ENCODE results near the gene CPSF4L. TPM values are rescaled to one million over a fixed set of nuclear protein-coding genes. Genes with fewer than 3 reads are reported as not detected.

The CPSF4L gene
- total and polyA plus RNA-seq, 2 of the 13 experiments (the other 11 are each of a cell fraction or from before 2014, with no cell fraction given), result 0.73 to 1.6 TPM

DNA sequence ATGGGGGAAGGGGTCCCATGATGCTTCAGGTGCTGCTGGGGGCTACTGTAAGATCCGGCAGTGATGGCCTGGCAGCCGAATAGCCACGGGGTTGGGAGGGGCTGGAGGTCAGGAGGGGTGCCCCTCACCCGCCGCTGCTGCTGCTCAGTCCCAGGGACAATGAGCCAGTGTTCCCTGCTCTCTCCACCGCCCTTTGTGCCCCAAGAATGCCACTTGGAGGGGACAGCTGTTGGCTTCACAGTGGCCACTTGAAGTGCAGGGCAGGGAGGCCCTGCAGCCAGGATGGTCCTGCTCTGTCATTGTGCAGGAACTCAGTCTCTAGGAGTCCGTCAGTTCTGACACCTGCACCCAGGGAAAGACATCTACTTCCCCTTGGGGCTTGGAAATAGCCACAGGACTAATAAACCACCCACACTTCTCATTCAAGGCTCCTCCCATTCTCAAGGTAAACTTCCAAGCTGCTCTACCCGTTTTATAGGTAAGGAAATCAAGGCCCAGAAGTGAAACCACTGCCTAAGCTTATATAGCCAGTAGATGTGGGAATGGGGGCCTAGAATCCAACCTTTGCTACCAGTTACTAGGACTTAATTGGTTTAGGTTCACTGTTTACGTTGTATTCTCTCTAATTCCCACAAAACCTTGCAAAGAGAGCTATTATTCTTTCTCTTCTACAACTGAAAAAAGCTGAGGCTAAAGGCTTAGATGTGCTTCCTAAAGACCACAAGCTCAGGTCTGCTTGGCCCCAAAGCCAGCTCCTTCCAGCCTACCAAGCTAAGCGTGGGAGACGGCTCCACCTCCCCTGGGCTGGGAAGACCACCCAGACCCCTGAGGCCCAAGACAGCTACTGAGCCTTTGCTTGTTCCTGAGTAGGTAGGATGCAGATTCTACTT lies 6.2 kb upstream of the CPSF4L start (continued):
- TF ChIP-seq, protein P1, sequence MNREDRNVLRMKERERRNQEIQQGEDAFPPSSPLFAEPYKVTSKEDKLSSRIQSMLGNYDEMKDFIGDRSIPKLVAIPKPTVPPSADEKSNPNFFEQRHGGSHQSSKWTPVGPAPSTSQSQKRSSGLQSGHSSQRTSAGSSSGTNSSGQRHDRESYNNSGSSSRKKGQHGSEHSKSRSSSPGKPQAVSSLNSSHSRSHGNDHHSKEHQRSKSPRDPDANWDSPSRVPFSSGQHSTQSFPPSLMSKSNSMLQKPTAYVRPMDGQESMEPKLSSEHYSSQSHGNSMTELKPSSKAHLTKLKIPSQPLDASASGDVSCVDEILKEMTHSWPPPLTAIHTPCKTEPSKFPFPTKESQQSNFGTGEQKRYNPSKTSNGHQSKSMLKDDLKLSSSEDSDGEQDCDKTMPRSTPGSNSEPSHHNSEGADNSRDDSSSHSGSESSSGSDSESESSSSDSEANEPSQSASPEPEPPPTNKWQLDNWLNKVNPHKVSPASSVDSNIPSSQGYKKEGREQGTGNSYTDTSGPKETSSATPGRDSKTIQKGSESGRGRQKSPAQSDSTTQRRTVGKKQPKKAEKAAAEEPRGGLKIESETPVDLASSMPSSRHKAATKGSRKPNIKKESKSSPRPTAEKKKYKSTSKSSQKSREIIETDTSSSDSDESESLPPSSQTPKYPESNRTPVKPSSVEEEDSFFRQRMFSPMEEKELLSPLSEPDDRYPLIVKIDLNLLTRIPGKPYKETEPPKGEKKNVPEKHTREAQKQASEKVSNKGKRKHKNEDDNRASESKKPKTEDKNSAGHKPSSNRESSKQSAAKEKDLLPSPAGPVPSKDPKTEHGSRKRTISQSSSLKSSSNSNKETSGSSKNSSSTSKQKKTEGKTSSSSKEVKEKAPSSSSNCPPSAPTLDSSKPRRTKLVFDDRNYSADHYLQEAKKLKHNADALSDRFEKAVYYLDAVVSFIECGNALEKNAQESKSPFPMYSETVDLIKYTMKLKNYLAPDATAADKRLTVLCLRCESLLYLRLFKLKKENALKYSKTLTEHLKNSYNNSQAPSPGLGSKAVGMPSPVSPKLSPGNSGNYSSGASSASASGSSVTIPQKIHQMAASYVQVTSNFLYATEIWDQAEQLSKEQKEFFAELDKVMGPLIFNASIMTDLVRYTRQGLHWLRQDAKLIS (CRISPR knock-in tag; IDR thresholded peaks at IDR 0.05), result no peak
- 0 out of 2 replicates have a peak, but pooled peaks have one; percentile 57 for TF ChIP-seq ZNF143 (CRISPR knock-in tag; IDR thresholded peaks at IDR 0.05)
- TF ChIP-seq ZNF615 (CRISPR knock-in tag; IDR thresholded peaks at IDR 0.05; ENCODE audit: borderline replicate concordance), result no peak
- TF ChIP-seq, protein P2, sequence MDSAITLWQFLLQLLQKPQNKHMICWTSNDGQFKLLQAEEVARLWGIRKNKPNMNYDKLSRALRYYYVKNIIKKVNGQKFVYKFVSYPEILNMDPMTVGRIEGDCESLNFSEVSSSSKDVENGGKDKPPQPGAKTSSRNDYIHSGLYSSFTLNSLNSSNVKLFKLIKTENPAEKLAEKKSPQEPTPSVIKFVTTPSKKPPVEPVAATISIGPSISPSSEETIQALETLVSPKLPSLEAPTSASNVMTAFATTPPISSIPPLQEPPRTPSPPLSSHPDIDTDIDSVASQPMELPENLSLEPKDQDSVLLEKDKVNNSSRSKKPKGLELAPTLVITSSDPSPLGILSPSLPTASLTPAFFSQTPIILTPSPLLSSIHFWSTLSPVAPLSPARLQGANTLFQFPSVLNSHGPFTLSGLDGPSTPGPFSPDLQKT (CRISPR knock-in tag; IDR thresholded peaks at IDR 0.05; ENCODE audit: borderline replicate concordance), result no peak
- no peak for TF ChIP-seq ZNF17 (CRISPR knock-in tag; IDR thresholded peaks at IDR 0.05)
- TF ChIP-seq ZNF75D (CRISPR knock-in tag; IDR thresholded peaks at IDR 0.05; ENCODE audit: borderline replicate concordance), result no peak
- TF ChIP-seq ZNF160 (CRISPR knock-in tag; IDR thresholded peaks at IDR 0.05), result no peak
- TF ChIP-seq KLF11 (CRISPR knock-in tag; IDR thresholded peaks at IDR 0.05), result no peak
- TF ChIP-seq MED1 (CRISPR knock-in tag; IDR thresholded peaks at IDR 0.05), result 0 out of 2 replicates have a peak, but pooled peaks have one; percentile 34
- 0 out of 2 replicates have a peak, but pooled peaks have one; percentile 23 for TF ChIP-seq ZNF24 (IDR thresholded peaks at IDR 0.05)
- TF ChIP-seq ZNF772 (CRISPR knock-in tag; IDR thresholded peaks at IDR 0.05), result no peak
- no peak for TF ChIP-seq CBX5 (CRISPR knock-in tag; IDR thresholded peaks at IDR 0.05; ENCODE audit: borderline replicate concordance)
- peak in 1 of 2 experiments; percentile 73; a peak in 2 of 4 replicates for TF ChIP-seq POLR2A (IDR thresholded peaks at IDR 0.05; ENCODE audit: insufficient read depth in 1 of 2, low read depth in 2 of 2, low read length in 2 of 2)
- TF ChIP-seq ATAD3A (CRISPR knock-in tag; IDR thresholded peaks at IDR 0.05), result no peak
- TF ChIP-seq, protein P3, sequence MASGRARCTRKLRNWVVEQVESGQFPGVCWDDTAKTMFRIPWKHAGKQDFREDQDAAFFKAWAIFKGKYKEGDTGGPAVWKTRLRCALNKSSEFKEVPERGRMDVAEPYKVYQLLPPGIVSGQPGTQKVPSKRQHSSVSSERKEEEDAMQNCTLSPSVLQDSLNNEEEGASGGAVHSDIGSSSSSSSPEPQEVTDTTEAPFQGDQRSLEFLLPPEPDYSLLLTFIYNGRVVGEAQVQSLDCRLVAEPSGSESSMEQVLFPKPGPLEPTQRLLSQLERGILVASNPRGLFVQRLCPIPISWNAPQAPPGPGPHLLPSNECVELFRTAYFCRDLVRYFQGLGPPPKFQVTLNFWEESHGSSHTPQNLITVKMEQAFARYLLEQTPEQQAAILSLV (CRISPR knock-in tag; IDR thresholded peaks at IDR 0.05; ENCODE audit: borderline replicate concordance), result no peak
- no peak for TF ChIP-seq MAF1 (CRISPR knock-in tag; IDR thresholded peaks at IDR 0.05; ENCODE audit: borderline replicate concordance)
- TF ChIP-seq CREM (IDR thresholded peaks at IDR 0.05), result no peak
- no peak for TF ChIP-seq CREM (CRISPR knock-in tag; IDR thresholded peaks at IDR 0.05)
- TF ChIP-seq, protein P4, sequence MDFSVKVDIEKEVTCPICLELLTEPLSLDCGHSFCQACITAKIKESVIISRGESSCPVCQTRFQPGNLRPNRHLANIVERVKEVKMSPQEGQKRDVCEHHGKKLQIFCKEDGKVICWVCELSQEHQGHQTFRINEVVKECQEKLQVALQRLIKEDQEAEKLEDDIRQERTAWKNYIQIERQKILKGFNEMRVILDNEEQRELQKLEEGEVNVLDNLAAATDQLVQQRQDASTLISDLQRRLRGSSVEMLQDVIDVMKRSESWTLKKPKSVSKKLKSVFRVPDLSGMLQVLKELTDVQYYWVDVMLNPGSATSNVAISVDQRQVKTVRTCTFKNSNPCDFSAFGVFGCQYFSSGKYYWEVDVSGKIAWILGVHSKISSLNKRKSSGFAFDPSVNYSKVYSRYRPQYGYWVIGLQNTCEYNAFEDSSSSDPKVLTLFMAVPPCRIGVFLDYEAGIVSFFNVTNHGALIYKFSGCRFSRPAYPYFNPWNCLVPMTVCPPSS (IDR thresholded peaks at IDR 0.05), result no peak
- TF ChIP-seq ZMYM3 (CRISPR knock-in tag; IDR thresholded peaks at IDR 0.05), result peak; percentile 42; the same call in 1 of the 2 replicates
- no peak for TF ChIP-seq ZNF20 (CRISPR knock-in tag; IDR thresholded peaks at IDR 0.05)
- no peak for TF ChIP-seq BRCA1 (CRISPR knock-in tag; IDR thresholded peaks at IDR 0.05)
- TF ChIP-seq SMYD3 (CRISPR knock-in tag; IDR thresholded peaks at IDR 0.05), result no peak
- no peak for TF ChIP-seq SRF (IDR thresholded peaks at IDR 0.05; ENCODE audit: low read depth, low read length)
- peak; percentile 58; the same call in 1 of the 2 replicates for TF ChIP-seq ZBTB7B (CRISPR knock-in tag; IDR thresholded peaks at IDR 0.05)

Data from HepG2 (cell line).